IMR-90 (cell line): ENCODE results near the gene ETFRF1. TPM values are rescaled to one million over a fixed set of nuclear protein-coding genes. Genes with fewer than 3 reads are reported as not detected.
A peak's percentile ranks its signal among the peaks of the same experiment; 100 is the strongest.

Experiments used
- ATAC-seq: fragments of 200-7000 bp; cut with Tn5 transposase; 2 replicates; pipeline ENCODE4 v1.9.1; 2020; ENCODE audit warnings: low read depth, mild to moderate bottlenecking, moderate library complexity
- BruUV-seq: library from RNA; stranded (reverse); fragments of 400-500 nt; replicated peaks from 2 replicates; lab custom pipeline; 2021; lab: Mats Ljungman, UMichigan
- CTCF ChIA-PET: fragments of 300-600 bp; formaldehyde crosslinking; extraction: SDS; loops from one replicate; lab custom pipeline; 2021; ENCODE audit warnings: antibody characterized with exemption; lab: Yijun Ruan, JAX
- POLR2A ChIA-PET: fragments of 300-600 bp; sonication (Branson Sonifier 250); formaldehyde crosslinking; loops from one replicate; lab custom pipeline; 2022; ENCODE audit warnings: antibody characterized with exemption; ENCODE audit not compliant: unreplicated experiment; lab: Charles Lee
- DNase-seq: peaks from one replicate; pipeline ENCODE4 v3.0.0; 2013
- H2AFZ ChIP-seq: replicated peaks from 2 replicates; pipeline ENCODE3; 2013; ENCODE audit warnings: low read length, mild to moderate bottlenecking; ENCODE audit not compliant: poor library complexity
- H2AK5ac ChIP-seq: 2 replicates; pipeline ENCODE4 v1.6.1; 2013; ENCODE audit warnings: low read depth, low read length, inconsistent platforms
- H2AK9ac ChIP-seq: replicated peaks from 2 replicates; pipeline ENCODE3; 2013; ENCODE audit warnings: mild to moderate bottlenecking, low read depth, low read length, moderate library complexity; ENCODE audit not compliant: poor library complexity
- H2BK120ac ChIP-seq: 2 replicates; pipeline ENCODE4 v1.6.1; 2013; ENCODE audit warnings: low read depth, low read length, inconsistent platforms
- H2BK15ac ChIP-seq: 3 replicates; pipeline ENCODE4 v1.6.1; 2013; ENCODE audit warnings: low read depth, low read length, inconsistent platforms
- H2BK20ac ChIP-seq: 2 replicates; pipeline ENCODE4 v1.6.1; 2013; ENCODE audit warnings: low read depth, mild to moderate bottlenecking, inconsistent platforms, low read length, moderate library complexity
- H2BK5ac ChIP-seq: 2 replicates; pipeline ENCODE4 v1.6.1; 2013; ENCODE audit warnings: mild to moderate bottlenecking, low read depth, low read length, inconsistent platforms; ENCODE audit not compliant: poor library complexity, severe bottlenecking
- H3K14ac ChIP-seq: replicated peaks from 2 replicates; pipeline ENCODE4 v1.6.1; 2013; ENCODE audit warnings: low read depth, low read length, inconsistent platforms
- H3K18ac ChIP-seq: 2 replicates; pipeline ENCODE4 v1.6.1; 2013; ENCODE audit warnings: low read depth, low read length, control low read depth
- H3K23ac ChIP-seq: 2 replicates; pipeline ENCODE4 v1.6.1; 2013; ENCODE audit warnings: low read depth, low read length, inconsistent platforms
- H3K27ac ChIP-seq: 2 replicates; pipeline ENCODE4 v1.5.1; 2013; ENCODE audit warnings: mild to moderate bottlenecking, control low read depth, low read length; ENCODE audit not compliant: insufficient read depth
- H3K27me3 ChIP-seq: 2 replicates; pipeline ENCODE4 v1.6.1; 2013; ENCODE audit warnings: low read length; ENCODE audit not compliant: control insufficient read depth, insufficient read depth
- H3K36me3 ChIP-seq: 2 replicates; pipeline ENCODE4 v1.6.1; 2013; ENCODE audit warnings: low read length, mixed read lengths; ENCODE audit not compliant: control insufficient read depth, insufficient read depth
- H3K4ac ChIP-seq: 2 replicates; pipeline ENCODE4 v1.6.1; 2013; ENCODE audit warnings: low read depth, low read length, inconsistent platforms
- H3K4me1 ChIP-seq: 2 replicates; pipeline ENCODE4 v1.6.1; 2013; ENCODE audit warnings: low read length, mixed read lengths; ENCODE audit not compliant: control insufficient read depth, insufficient read depth
- H3K4me2 ChIP-seq: 2 replicates; pipeline ENCODE4 v1.6.1; 2013; ENCODE audit warnings: low read depth, mild to moderate bottlenecking, control low read depth, low read length, moderate library complexity
- H3K4me3 ChIP-seq: 2 replicates; pipeline ENCODE4 v1.5.1; 2013; ENCODE audit warnings: low read depth, mild to moderate bottlenecking, control low read depth, low read length, moderate library complexity; ENCODE audit not compliant: insufficient read depth
- H3K56ac ChIP-seq: 2 replicates; pipeline ENCODE4 v1.6.1; 2013; ENCODE audit warnings: low read length, inconsistent platforms; ENCODE audit not compliant: insufficient read depth; ENCODE audit errors: extremely low read depth
- H3K79me1 ChIP-seq, 2 experiments: 2 replicates each; pipeline ENCODE4 v1.6.1; 2013; ENCODE audit warnings: low read length in 2 of 2, inconsistent platforms in 1 of 2, low read depth in 1 of 2
- H3K9ac ChIP-seq: 2 replicates; pipeline ENCODE4 v1.6.1; 2013; ENCODE audit warnings: low read depth, low read length, control low read depth
- H3K9me1 ChIP-seq: 2 replicates; pipeline ENCODE4 v1.6.1; 2013; ENCODE audit warnings: low read length, inconsistent platforms; ENCODE audit not compliant: insufficient read depth
- H3K9me3 ChIP-seq: 2 replicates; pipeline ENCODE4 v1.6.1; 2013; ENCODE audit warnings: low read length; ENCODE audit not compliant: control insufficient read depth, insufficient read depth
- H4K20me1 ChIP-seq: 2 replicates; pipeline ENCODE4 v1.6.1; 2013; ENCODE audit warnings: low read length, inconsistent platforms; ENCODE audit not compliant: insufficient read depth
- H4K5ac ChIP-seq: 2 replicates; pipeline ENCODE4 v1.6.1; 2013; ENCODE audit warnings: mild to moderate bottlenecking, low read depth, low read length, control low read depth
- H4K8ac ChIP-seq, 2 experiments: 2 replicates each; pipeline ENCODE4 v1.6.1; 2013; ENCODE audit warnings: low read depth in 2 of 2, low read length in 2 of 2, control low read depth in 1 of 2, inconsistent platforms in 1 of 2
- H4K91ac ChIP-seq: 2 replicates; pipeline ENCODE4 v1.6.1; 2013; ENCODE audit warnings: low read depth, low read length, inconsistent platforms; ENCODE audit not compliant: insufficient read depth
- BHLHE40 ChIP-seq: fragments of 150-350 bp; IDR thresholded peaks from 2 replicates; pipeline ENCODE4 v1.6.1; 2016; ENCODE audit warnings: mild to moderate bottlenecking, low read depth, low read length
- CEBPB ChIP-seq: IDR thresholded peaks from 2 replicates; pipeline ENCODE4 v1.6.1; 2012; ENCODE audit warnings: low read depth, low read length, improper control_type of control experiment
- CHD1 ChIP-seq: IDR thresholded peaks from 2 replicates; pipeline ENCODE4 v1.6.1; 2012; ENCODE audit warnings: low read depth, low read length, improper control_type of control experiment
- CTCF ChIP-seq: conservative IDR thresholded peaks from 2 replicates; pipeline ENCODE4 v1.5.1; 2012; ENCODE audit warnings: mild to moderate bottlenecking, low read depth, low read length, improper control_type of control experiment
- ELK1 ChIP-seq: fragments of 150-350 bp; IDR thresholded peaks from 2 replicates; pipeline ENCODE4 v1.6.1; 2016; ENCODE audit warnings: low read depth, mild to moderate bottlenecking, low read length, moderate library complexity, borderline replicate concordance
- FOS ChIP-seq: fragments of 150-350 bp; IDR thresholded peaks from 2 replicates; pipeline ENCODE4 v1.6.1; 2016; ENCODE audit warnings: low read depth, low read length
- MAFK ChIP-seq: IDR thresholded peaks from 2 replicates; pipeline ENCODE4 v1.6.1; 2012; ENCODE audit warnings: low read depth, low read length, improper control_type of control experiment
- MAZ ChIP-seq: IDR thresholded peaks from 2 replicates; pipeline ENCODE4 v1.6.1; 2012; ENCODE audit warnings: low read depth, mild to moderate bottlenecking, low read length, improper control_type of control experiment, moderate library complexity, borderline replicate concordance
- MXI1 ChIP-seq: IDR thresholded peaks from 2 replicates; pipeline ENCODE4 v1.6.1; 2012; ENCODE audit warnings: low read depth, mild to moderate bottlenecking, low read length, moderate library complexity, borderline replicate concordance
- NFE2L2 ChIP-seq: fragments of 150-350 bp; IDR thresholded peaks from 2 replicates; pipeline ENCODE4 v1.6.1; 2016; ENCODE audit warnings: low read depth, mild to moderate bottlenecking, low read length
- POLR2A ChIP-seq: IDR thresholded peaks from 2 replicates; pipeline ENCODE4 v1.6.1; 2012; ENCODE audit warnings: mild to moderate bottlenecking, low read depth, low read length
- RAD21 ChIP-seq: IDR thresholded peaks from 2 replicates; pipeline ENCODE4 v1.6.1; 2012; ENCODE audit warnings: low read length, improper control_type of control experiment
- RCOR1 ChIP-seq: IDR thresholded peaks from 2 replicates; pipeline ENCODE4 v1.6.1; 2012; ENCODE audit warnings: mild to moderate bottlenecking, low read length, improper control_type of control experiment; ENCODE audit not compliant: insufficient replicate concordance
- RFX5 ChIP-seq: IDR thresholded peaks from 2 replicates; pipeline ENCODE4 v1.8.0; 2012; ENCODE audit warnings: low read depth, mild to moderate bottlenecking, low read length, moderate library complexity
- SMC3 ChIP-seq: fragments of 150-350 bp; IDR thresholded peaks from 2 replicates; pipeline ENCODE4 v1.6.1; 2016; ENCODE audit warnings: low read depth, mild to moderate bottlenecking, antibody characterized with exemption, low read length, moderate library complexity
- USF2 ChIP-seq: fragments of 150-350 bp; IDR thresholded peaks from 2 replicates; pipeline ENCODE4 v1.6.1; 2017; ENCODE audit warnings: mild to moderate bottlenecking, antibody characterized with exemption, low read length, low read depth
- dilution Hi-C: fragments of 300-500 bp; cut with HindIII; formaldehyde crosslinking; loops from one replicate; pipeline ENCODE4 v1.14.3; 2018; ENCODE audit warnings: low sequenced_read_pairs; ENCODE audit not compliant: unreplicated experiment
- in situ Hi-C: fragments of 300-500 bp; cut with MboI; formaldehyde crosslinking; loops from 3 replicates; pipeline ENCODE4 v1.14.3; 2019; ENCODE audit warnings: low sequenced_read_pairs, inconsistent platforms, mixed read lengths
- intact Hi-C: fragments of 100-400 bp; cut with micrococcal nuclease; formaldehyde crosslinking; loops from 2 replicates; pipeline ENCODE4 v1.10.0; 2022
- polyA plus RNA-seq, 3 experiments: library from polyadenylated mRNA; depleted of rRNA; stranded (reverse); fragments of >200 nt; gene quantifications; 2 replicates each; pipeline ENCODE4 v1.2.3, GENCODE V29; 2012; ENCODE audit warnings: low replicate concordance in 1 of 3
- total RNA-seq: library from RNA; depleted of rRNA; stranded (reverse); fragments of >200 nt; gene quantifications from 2 replicates; pipeline ENCODE4 v1.2.3, GENCODE V29; 2012

The ETFRF1 gene
- total and polyA plus RNA-seq, 2 of the 4 experiments (the other 2 are of a cell fraction): 8.6 to 14.4 TPM

- Histone ChIP-seq H3K4me2 (peak overlapping the region; percentile 70; the same call in 1 of the 2 replicates), H2AK9ac (no peak overlapping the region), H3K27ac (peak overlapping the region; percentile 93), H3K18ac (peak overlapping the region; percentile 92; the same call in 1 of the 2 replicates), H3K4ac (peak overlapping the region; percentile 73), H2BK15ac (peak overlapping the region; percentile 79; the same call in 2 of the 3 replicates), H2AFZ (no peak overlapping the region), H3K23ac (no peak overlapping the region), H3K9me3 (no peaks in the 10 kb centered on the region), H3K4me1 (peaks cover 3% of the 10 kb centered on the region), H4K91ac (peak overlapping the region; percentile 58; the same call in 1 of the 2 replicates), H2BK5ac (peak overlapping the region; percentile 94), H2AK5ac (peak overlapping the region; percentile 76; the same call in 1 of the 2 replicates), H3K9ac (no peak overlapping the region), H3K4me3 (no peak overlapping the region), H2BK20ac (peak overlapping the region; percentile 47; the same call in 1 of the 2 replicates), H4K8ac (peak overlapping the region; percentile 53 to 83; a peak in 3 of 4 replicates), H3K27me3 (no peaks in the 10 kb centered on the region), H3K14ac (0 out of 2 replicates have a peak overlapping the region, but pooled peaks have one; percentile 35), H2BK120ac (peak overlapping the region; percentile 69), H4K20me1 (no peaks in the 10 kb centered on the region), H3K36me3 (no peaks in the 10 kb centered on the region), H3K79me1 (peaks cover 0 to under 1% of the 10 kb centered on the region in 2 experiments; a peak in 1 of 4 replicates), H4K5ac (peak overlapping the region; percentile 76; the same call in 1 of the 2 replicates), H3K9me1 (0 out of 2 replicates have a peak, but pooled peaks cover 3% of the 10 kb centered on the region), H3K56ac (0 out of 2 replicates have a peak overlapping the region, but pooled peaks have one; percentile 0)
- dilution Hi-C loops (no loop called here), intact Hi-C loops (no loop called here), in situ Hi-C loops (no loop called here)
- no peak for TF ChIP-seq ELK1
- no peak for TF ChIP-seq MXI1
- no peak for TF ChIP-seq FOS
- TF ChIP-seq USF2: no peak
- no peak for TF ChIP-seq CHD1
- no peak for TF ChIP-seq POLR2A
- no peak for TF ChIP-seq SMC3
- TF ChIP-seq CEBPB: no peak
- TF ChIP-seq RFX5: no peak
- TF ChIP-seq CTCF: no peak
- no peak for TF ChIP-seq MAZ
- TF ChIP-seq NFE2L2: no peak
- no peak for TF ChIP-seq RAD21
- no peak for TF ChIP-seq RCOR1
- TF ChIP-seq BHLHE40: no peak
- no peak for TF ChIP-seq MAFK
- ChIA-PET POLR2A (no interaction called here), CTCF (no interaction called here)
- DNase-seq (peak; percentile 21), ATAC-seq (peak; percentile 25)
- BruUV-seq: no TSS peak
These were observed 5.4 kb upstream of the ETFRF1 start for GRCh38 chr12:25189656-25190055.
